K562 (cell line): ENCODE data around the gene SMIM29. TPM values are rescaled to one million over a fixed set of nuclear protein-coding genes. Genes with fewer than 3 reads are reported as not detected.

Source experiments
- CTCF ChIP-seq, 3 experiments: IDR thresholded peaks in 2 of 3; conservative IDR thresholded peaks in 1 of 3; 2 replicates each; pipeline ENCODE4 v1.5.1; 2011 to 2012; ENCODE audit warnings: low read length in 3 of 3, mild to moderate bottlenecking in 3 of 3, control low read depth in 2 of 3, improper control_type of control experiment in 1 of 3, inconsistent platforms in 1 of 3, low read depth in 1 of 3, mixed read lengths in 1 of 3, moderate library complexity in 1 of 3; ENCODE audit not compliant: insufficient read depth in 2 of 3
- ERF ChIP-seq: fragments of 450-650 bp; formaldehyde crosslinking; IDR thresholded peaks from 2 replicates; pipeline ENCODE4 v1.4.0; 2020; ENCODE audit warnings: mild to moderate bottlenecking, mixed read lengths
- MCM7 ChIP-seq, 2 experiments: fragments of 450-650 bp; IDR thresholded peaks; 2 replicates each; pipeline ENCODE4 v1.6.1; 2016 to 2018
- MEIS2 ChIP-seq: fragments of 450-650 bp; IDR thresholded peaks from 2 replicates; pipeline ENCODE4 v1.6.1; 2014; ENCODE audit warnings: mild to moderate bottlenecking; ENCODE audit not compliant: partially characterized antibody
- SMAD3 ChIP-seq: fragments of 450-650 bp; formaldehyde crosslinking; conservative IDR thresholded peaks from 2 replicates; pipeline ENCODE4 v1.4.0; 2020; ENCODE audit warnings: mild to moderate bottlenecking
- SMARCC2 ChIP-seq: fragments of 450-650 bp; IDR thresholded peaks from 2 replicates; pipeline ENCODE4 v1.6.1; 2017; ENCODE audit warnings: antibody characterized with exemption, moderate library complexity, mild to moderate bottlenecking, low read depth
- TEAD1 ChIP-seq, 2 experiments: fragments of 450-650 bp in 1 of 2; sonication (generic) in 1 of 2; formaldehyde crosslinking; IDR thresholded peaks; 2 replicates each; pipeline versions ENCODE4 v1.4.0 to v1.8.0; 2020 to 2022; ENCODE audit warnings: mild to moderate bottlenecking in 2 of 2, missing genetic modification reagents in 1 of 2
- VEZF1 ChIP-seq: fragments of 200-800 bp; sonication (Bioruptor generic); IDR thresholded peaks from 2 replicates; pipeline ENCODE4 v1.6.1; 2017; ENCODE audit warnings: missing genetic modification characterization, missing compliant biosample characterization
- YY1 ChIP-seq, 3 experiments: IDR thresholded peaks; 2 replicates each; pipeline ENCODE4 v1.6.1; 2011; ENCODE audit warnings: low read length in 2 of 3, mild to moderate bottlenecking in 2 of 3, moderate library complexity in 2 of 3, borderline replicate concordance in 1 of 3, control low read depth in 1 of 3, low read depth in 1 of 3; ENCODE audit not compliant: insufficient read depth in 3 of 3, insufficient replicate concordance in 2 of 3, control insufficient read depth in 1 of 3, insufficient read length in 1 of 3; ENCODE audit errors: extremely low read depth in 1 of 3
- ZBTB7A ChIP-seq: IDR thresholded peaks from 2 replicates; pipeline ENCODE4 v1.6.1; 2011; ENCODE audit warnings: low read depth, mild to moderate bottlenecking, low read length, moderate library complexity, borderline replicate concordance; ENCODE audit not compliant: control insufficient read depth
- ZBTB8A ChIP-seq: fragments of 450-650 bp; IDR thresholded peaks from 2 replicates; pipeline ENCODE4 v1.6.1; 2018; ENCODE audit warnings: mild to moderate bottlenecking, moderate library complexity; ENCODE audit not compliant: partially characterized antibody
- ZKSCAN3 ChIP-seq: fragments of 250-450 bp; sonication (Bioruptor Pico); IDR thresholded peaks from 2 replicates; pipeline ENCODE4 v1.4.0; 2020
- ZNF280B ChIP-seq: fragments of 250-450 bp; sonication (Bioruptor Pico); IDR thresholded peaks from 2 replicates; pipeline ENCODE4 v1.5.1; 2021; ENCODE audit warnings: mild to moderate bottlenecking
- ZSCAN29 ChIP-seq: fragments of 450-650 bp; IDR thresholded peaks from 2 replicates; pipeline ENCODE4 v1.6.1; 2017
- polyA plus RNA-seq, 8 experiments: library from polyadenylated mRNA; depleted of rRNA in 4 of 8; stranded (reverse) in 5 of 8; unstranded in 3 of 8; fragments of >200 nt; fragmentation: Nextera tagmentation in 2 of 8; fragmentation: Illumina TruSeq in 1 of 8; extraction: Ambion mirVana in 2 of 8; extraction: Trizol in 1 of 8; gene quantifications; 2 replicates each; pipeline versions ENCODE4 v1.2.1 to v1.2.3, GENCODE V29; 2011 to 2014; ENCODE audit warnings: inconsistent platforms in 1 of 8, missing spikeins in 1 of 8
- total RNA-seq, 7 experiments: library from RNA; depleted of rRNA in 6 of 7; stranded (reverse); fragments of >200 nt in 6 of 7; fragmentation: Illumina TruSeq in 2 of 7; extraction: Trizol in 2 of 7; gene quantifications; 2 replicates each; pipeline versions ENCODE4 v1.2.1 to v1.2.3, GENCODE V29; 2011 to 2021; ENCODE audit warnings: low replicate concordance in 1 of 7
- TF ChIP-seq, protein P1 (sequence below), 2 experiments: fragments of 450-650 bp in 1 of 2; sonication (generic) in 1 of 2; formaldehyde crosslinking; conservative IDR thresholded peaks; 2 replicates each; pipeline versions ENCODE4 v1.4.0 to v1.8.1; 2020 to 2022; ENCODE audit warnings: mild to moderate bottlenecking in 1 of 2, missing genetic modification reagents in 1 of 2
- TF ChIP-seq, protein P2 (sequence below): sonication (generic); formaldehyde crosslinking; IDR thresholded peaks from 2 replicates; pipeline ENCODE4 v1.8.0; 2022; ENCODE audit warnings: mild to moderate bottlenecking, missing genetic modification reagents
- TF ChIP-seq, protein P3 (sequence below): sonication (generic); formaldehyde crosslinking; IDR thresholded peaks from 2 replicates; pipeline ENCODE4 v1.5.0; 2020; ENCODE audit warnings: missing genetic modification reagents

Gene SMIM29
- total and polyA plus RNA-seq, 9 of the 15 experiments (the other 6 are each of a cell fraction or from before 2014, with no cell fraction given) = 6.5 to 36.7 (median 20.9) TPM

GRCh38 chr6:34248727-34249468 is at the start of gene SMIM29 (continued):
- TF ChIP-seq TEAD1 (CRISPR knock-in tag; IDR thresholded peaks at IDR 0.05) (peak in 1 of 2 experiments; percentile 2; a peak in 1 of 4 replicates), ZSCAN29 (no peak), ZNF280B (no peak), ZBTB8A (no peak), YY1 (IDR thresholded peaks at IDR 0.05; ENCODE audit: borderline replicate concordance in 1 of 3, control insufficient read depth in 1 of 3, extremely low read depth in 1 of 3, insufficient read depth in 3 of 3, insufficient read length in 1 of 3, insufficient replicate concordance in 2 of 3, low read depth in 1 of 3, low read length in 2 of 3) (peak in 2 of 3 experiments; percentile 48 to 72), SMAD3 (no peak), MEIS2 (peak; percentile 41), VEZF1 (CRISPR knock-in tag) (peak; percentile 92), ZBTB7A (peak; percentile 61; the same call in 1 of the 2 replicates), SMARCC2 (no peak), ZKSCAN3 (CRISPR knock-in tag) (no peak), CTCF (IDR thresholded peaks at IDR 0.05 in 2 of 3, conservative IDR thresholded peaks at IDR 0.05 in 1 of 3; ENCODE audit: insufficient read depth in 2 of 3, low read depth in 1 of 3, low read length in 3 of 3) (peak; percentile 85 to 96 (median 95)), MCM7 (IDR thresholded peaks at IDR 0.05) (no peak), ERF (CRISPR knock-in tag) (0 out of 2 replicates have a peak, but pooled peaks have one; percentile 20)
- TF ChIP-seq, protein P1, sequence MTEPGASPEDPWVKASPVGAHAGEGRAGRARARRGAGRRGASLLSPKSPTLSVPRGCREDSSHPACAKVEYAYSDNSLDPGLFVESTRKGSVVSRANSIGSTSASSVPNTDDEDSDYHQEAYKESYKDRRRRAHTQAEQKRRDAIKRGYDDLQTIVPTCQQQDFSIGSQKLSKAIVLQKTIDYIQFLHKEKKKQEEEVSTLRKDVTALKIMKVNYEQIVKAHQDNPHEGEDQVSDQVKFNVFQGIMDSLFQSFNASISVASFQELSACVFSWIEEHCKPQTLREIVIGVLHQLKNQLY (CRISPR knock-in tag; conservative IDR thresholded peaks at IDR 0.05) = no peak
- TF ChIP-seq, protein P2, sequence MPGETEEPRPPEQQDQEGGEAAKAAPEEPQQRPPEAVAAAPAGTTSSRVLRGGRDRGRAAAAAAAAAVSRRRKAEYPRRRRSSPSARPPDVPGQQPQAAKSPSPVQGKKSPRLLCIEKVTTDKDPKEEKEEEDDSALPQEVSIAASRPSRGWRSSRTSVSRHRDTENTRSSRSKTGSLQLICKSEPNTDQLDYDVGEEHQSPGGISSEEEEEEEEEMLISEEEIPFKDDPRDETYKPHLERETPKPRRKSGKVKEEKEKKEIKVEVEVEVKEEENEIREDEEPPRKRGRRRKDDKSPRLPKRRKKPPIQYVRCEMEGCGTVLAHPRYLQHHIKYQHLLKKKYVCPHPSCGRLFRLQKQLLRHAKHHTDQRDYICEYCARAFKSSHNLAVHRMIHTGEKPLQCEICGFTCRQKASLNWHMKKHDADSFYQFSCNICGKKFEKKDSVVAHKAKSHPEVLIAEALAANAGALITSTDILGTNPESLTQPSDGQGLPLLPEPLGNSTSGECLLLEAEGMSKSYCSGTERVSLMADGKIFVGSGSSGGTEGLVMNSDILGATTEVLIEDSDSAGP = no peak
- TF ChIP-seq, protein P3, sequence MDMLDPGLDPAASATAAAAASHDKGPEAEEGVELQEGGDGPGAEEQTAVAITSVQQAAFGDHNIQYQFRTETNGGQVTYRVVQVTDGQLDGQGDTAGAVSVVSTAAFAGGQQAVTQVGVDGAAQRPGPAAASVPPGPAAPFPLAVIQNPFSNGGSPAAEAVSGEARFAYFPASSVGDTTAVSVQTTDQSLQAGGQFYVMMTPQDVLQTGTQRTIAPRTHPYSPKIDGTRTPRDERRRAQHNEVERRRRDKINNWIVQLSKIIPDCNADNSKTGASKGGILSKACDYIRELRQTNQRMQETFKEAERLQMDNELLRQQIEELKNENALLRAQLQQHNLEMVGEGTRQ (CRISPR knock-in tag) = peak; percentile 75; the same call in 1 of the 2 replicates
